Stimulated activated CD8-positive, alpha-beta memory T cell treated with anti-CD3 and anti-CD28 coated beads, Interleukin-7, amount 100 ng/mL, for 48 hours (primary cell): ENCODE results near the gene TEKTIP1.
"Not testable (repeated sequence)": the region's sequence is repeated elsewhere in the genome, so short reads cannot be mapped to it uniquely, and the experiment has no call there.

Experiments
- DNase-seq, 2 donors: peaks; one replicate each; pipeline ENCODE4 v3.0.0-alpha.2; 2020; ENCODE audit warnings: low read depth in 1 of 2; ENCODE audit errors: extremely low read depth in 1 of 2

Gene TEKTIP1

DNA sequence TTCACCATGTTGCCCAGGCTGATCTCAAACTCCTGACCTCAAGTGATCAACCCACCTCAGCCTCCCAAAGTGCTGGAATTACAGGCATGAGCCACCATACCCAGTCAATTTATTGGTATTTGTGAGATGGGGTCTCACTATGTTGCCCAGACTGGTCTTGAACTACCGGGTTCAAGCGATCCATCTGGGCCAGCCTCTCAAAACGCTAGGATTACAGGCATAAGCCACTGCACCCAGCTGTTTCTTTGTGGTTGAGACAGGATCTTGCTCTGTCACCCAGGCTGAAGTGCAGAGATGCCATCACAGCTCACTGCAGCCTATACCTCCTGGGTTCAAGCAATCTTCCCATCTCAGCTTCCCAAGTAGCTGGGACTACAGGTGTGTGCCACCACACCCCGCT, 42.8 kb downstream of the TEKTIP1 start:
- DNase-seq: not testable (repeated sequence)

DNA sequence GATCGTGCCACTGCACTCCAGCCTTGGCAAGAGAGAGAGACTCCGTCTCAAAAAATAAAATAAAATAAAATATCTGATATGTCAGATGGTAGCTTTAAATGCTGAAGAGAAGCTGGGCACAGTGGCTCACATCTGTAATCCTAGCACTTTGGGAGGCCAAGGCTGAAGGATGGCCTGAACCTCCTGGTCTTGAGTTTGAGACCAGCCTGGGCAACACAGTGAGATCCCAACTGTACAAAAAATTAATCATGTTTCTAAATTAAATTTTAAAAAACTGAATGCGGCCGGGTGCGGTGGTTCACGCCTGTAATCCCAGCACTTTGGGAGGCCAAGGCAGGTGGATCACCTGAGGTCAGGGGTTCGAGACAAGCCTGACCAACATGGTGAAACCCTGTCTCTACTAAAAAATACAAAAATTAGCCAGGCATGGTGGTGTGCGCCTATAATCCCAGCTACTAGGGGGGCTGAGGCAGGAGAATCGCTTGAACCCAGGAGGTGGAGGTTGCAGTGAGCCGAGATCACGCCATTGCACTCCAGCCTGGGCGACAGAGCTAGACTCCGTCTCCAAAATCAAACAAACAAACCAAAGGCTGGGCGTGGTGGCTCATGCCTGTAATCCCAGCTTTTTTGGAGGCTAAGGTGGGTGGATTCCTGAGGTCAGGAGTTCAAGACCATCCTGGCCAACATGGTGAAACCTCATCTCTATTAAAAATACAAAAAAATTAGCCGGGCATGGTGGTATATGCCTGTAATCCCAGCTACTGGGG, 45.2 kb downstream of the TEKTIP1 start:
- not testable (repeated sequence) for DNase-seq

DNA sequence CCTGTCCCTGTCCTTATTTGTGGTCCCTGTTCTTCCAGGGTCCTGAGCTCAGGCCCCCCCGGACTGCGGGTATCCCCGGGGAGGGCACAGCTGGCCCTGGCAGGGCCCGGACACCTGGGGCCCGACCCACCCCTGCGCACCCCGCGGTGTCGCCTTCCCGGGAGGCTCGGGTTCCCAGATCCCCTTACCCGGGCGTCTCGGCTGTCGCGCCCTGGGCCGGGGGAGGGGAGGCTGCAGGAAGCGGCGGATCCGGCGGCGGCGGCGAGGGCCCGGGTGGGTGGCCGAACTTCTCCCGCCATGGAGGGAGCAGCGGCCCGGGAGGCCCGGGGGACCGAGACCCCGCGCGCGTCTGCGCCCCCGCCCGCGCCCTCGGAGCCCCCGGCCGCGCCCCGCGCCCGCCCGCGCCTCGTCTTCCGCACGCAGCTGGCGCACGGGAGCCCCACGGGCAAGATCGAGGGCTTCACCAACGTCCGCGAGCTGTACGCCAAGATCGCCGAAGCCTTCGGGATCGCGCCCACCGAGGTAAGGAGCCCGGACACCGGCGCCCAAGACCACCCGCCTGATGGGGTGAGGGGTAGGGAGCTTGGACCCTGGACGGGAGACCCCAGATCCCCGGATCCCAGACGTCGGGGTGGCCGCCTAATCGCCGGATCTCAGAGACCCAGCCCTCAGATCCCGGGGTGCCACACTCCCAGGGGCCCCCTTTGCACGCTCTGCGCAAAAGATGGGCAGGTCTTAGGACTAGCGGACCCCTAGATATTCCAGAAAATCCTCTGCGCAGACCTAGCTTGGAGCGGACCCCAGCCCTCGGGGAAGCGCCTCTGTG, 46.5 kb downstream of the TEKTIP1 start, which contains the start of gene GIPC3:
Gene GIPC3 (plus strand): TSS at position 178 of the 826 bp plus-strand sequence. CDS start 120 bp downstream, at position 298.
- no peak for DNase-seq

GRCh38 chr19:3586127-3586626, 47.2 kb downstream of the TEKTIP1 start:
- DNase-seq: no peak

DNA sequence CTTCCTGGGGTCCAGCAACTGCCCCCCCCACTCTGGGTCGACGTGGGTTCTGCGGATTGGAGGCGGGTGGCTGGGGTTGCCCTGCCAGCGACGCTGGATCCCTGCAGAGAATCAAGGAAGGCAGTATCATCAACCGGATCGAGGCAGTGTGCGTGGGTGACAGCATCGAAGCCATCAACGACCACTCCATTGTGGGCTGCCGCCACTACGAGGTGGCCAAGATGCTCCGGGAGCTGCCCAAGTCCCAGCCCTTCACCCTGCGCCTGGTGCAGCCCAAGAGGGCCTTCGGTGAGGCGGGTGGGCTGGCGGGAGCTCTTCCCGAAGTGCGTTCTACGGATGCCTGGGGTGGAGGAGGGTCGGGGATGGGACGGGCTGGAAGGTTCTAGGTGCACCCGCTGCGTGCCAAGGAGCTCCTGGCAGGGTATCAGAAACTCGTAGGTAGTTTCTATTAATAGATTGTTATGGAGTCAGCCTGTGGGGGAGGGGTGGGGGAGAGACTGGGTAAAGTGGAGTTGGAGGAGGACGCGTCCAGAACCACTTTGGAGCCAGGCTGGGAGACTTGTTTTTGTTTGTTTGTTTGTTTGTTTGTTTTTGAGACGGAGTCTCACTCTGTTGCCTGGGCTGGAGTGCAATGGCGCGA, 47.9 kb downstream of the TEKTIP1 start:
- DNase-seq: no peak

DNA sequence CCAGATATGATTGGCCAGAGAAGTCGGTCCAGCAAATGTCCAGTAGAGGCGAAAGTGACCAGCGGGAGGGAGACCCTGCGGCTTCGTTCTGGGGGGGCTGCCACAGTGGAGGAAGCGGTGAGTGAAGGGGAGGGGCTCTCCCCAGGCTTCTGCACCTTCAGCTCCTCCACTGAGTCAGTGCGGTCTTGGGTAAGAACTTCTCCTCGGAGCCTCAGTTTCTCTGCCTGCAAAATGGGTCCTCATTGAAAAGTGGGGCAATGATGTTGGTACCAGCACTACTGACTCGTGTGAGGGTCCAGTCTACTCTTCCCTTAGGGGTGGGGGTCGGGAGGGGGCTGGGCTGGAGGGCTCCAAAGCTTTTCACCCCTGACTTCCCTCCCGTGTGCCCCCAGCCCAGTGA, 50.5 kb downstream of the TEKTIP1 start:
- no peak for DNase-seq

DNA sequence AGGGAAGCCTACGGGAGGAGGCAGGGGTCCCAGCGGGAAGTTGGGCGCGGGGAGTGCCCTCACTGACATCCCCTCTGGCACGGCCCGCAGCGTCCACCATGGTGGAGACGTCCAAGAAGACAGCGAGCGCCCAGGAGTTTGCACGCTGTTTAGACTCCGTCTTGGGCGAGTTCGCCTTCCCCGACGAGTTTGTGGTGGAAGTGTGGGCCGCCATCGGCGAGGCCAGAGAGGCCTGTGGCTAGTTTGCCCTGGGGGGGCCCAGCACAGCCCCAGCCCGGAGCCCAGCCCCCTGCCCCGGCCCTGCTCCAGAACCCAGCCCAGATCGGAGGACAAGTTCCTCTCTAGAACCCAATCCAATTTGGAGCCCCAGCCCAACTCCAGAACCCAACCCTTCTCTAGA, 51.0 kb downstream of the TEKTIP1 start:
- DNase-seq: no peak

- DNase-seq: no peak
Measured at GRCh38 chr19:3590991-3591659, 52.2 kb downstream of the TEKTIP1 start.

DNA sequence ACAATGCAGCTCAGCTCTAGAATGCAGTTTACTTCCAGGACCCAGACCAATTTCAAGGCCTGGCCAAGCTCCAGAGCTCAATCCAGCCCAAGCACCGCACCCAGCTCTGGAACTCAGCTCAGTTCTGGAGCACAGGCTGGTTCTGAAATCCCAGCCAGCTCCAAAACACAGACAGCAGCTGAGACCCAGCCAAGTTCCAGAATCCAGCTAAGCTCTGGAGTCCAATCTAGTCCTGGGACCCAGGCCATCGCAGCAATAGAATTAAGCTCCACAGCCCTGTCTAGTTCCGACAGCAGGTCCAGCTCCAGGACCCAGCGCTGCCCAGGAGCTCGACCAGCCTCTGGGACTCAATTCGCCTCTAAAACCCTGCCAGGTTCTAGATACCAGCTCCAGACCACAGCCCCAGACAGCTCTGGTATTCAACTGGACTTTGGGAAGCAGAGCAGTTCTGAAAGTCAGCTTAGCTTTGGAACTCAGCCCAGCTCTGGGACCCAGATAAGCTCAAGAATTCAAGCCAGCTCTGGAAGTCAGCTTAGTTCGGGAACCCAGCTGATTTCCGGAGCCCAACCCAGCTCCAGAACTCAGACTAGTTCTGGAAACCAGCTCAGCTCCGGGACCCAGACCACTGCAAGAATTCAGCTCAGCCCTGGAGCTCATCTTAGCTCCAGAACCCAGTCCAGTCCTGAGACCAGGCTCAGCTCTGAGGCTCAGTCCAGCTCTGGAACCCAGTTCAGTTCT, 53.1 kb downstream of the TEKTIP1 start:
- DNase-seq: no peak

- no peak for DNase-seq
Measured at GRCh38 chr19:3593156-3593555, 54.2 kb downstream of the TEKTIP1 start.
